WTC11 (cell line): Measurements from ENCODE around the gene KLHL28.

Experiments used
- CBFB ChIP-seq: sonication (generic); formaldehyde crosslinking; IDR thresholded peaks from 2 replicates; pipeline ENCODE4 v1.8.1; 2022; ENCODE audit warnings: mild to moderate bottlenecking, low read depth, missing genetic modification reagents
- ELF4 ChIP-seq: sonication (generic); formaldehyde crosslinking; IDR thresholded peaks from 2 replicates; pipeline ENCODE4 v1.8.1; 2022; ENCODE audit warnings: low read depth, mild to moderate bottlenecking, moderate library complexity, missing genetic modification reagents
- ESRRA ChIP-seq: sonication (generic); formaldehyde crosslinking; IDR thresholded peaks from 2 replicates; pipeline ENCODE4 v1.8.1; 2022; ENCODE audit warnings: mild to moderate bottlenecking, missing genetic modification reagents, borderline replicate concordance
- ETV6 ChIP-seq: sonication (generic); formaldehyde crosslinking; IDR thresholded peaks from 2 replicates; pipeline ENCODE4 v1.8.1; 2022; ENCODE audit warnings: mild to moderate bottlenecking, missing genetic modification reagents
- FOXJ3 ChIP-seq: sonication (generic); formaldehyde crosslinking; IDR thresholded peaks from 2 replicates; pipeline ENCODE4 v1.9.0; 2021; ENCODE audit warnings: missing genetic modification reagents, mild to moderate bottlenecking, borderline replicate concordance
- SMAD3 ChIP-seq: sonication (generic); formaldehyde crosslinking; IDR thresholded peaks from 2 replicates; pipeline ENCODE4 v1.8.0; 2022; ENCODE audit warnings: missing genetic modification reagents, mild to moderate bottlenecking, borderline replicate concordance
- ZNF232 ChIP-seq: sonication (generic); formaldehyde crosslinking; IDR thresholded peaks from 2 replicates; pipeline ENCODE4 v1.8.0; 2022; ENCODE audit warnings: mild to moderate bottlenecking, missing genetic modification reagents
- TF ChIP-seq, protein P1 (sequence below): fragments of 200-600 bp; IDR thresholded peaks from 2 replicates; pipeline ENCODE4 v1.8.0; 2022; ENCODE audit warnings: antibody characterized with exemption
- TF ChIP-seq, protein P2 (sequence below): sonication (generic); formaldehyde crosslinking; IDR thresholded peaks from 2 replicates; pipeline ENCODE4 v1.8.1; 2023; ENCODE audit warnings: mild to moderate bottlenecking, missing genetic modification reagents, moderate library complexity
- TF ChIP-seq, protein P3 (sequence below): sonication (generic); formaldehyde crosslinking; IDR thresholded peaks from 2 replicates; pipeline ENCODE4 v1.8.1; 2022; ENCODE audit warnings: low read depth, missing genetic modification reagents, borderline replicate concordance
- TF ChIP-seq, protein P4 (sequence below): sonication (generic); formaldehyde crosslinking; IDR thresholded peaks from 2 replicates; pipeline ENCODE4 v1.8.0; 2022; ENCODE audit warnings: mild to moderate bottlenecking, missing genetic modification reagents
- TF ChIP-seq, protein P5 (sequence below): sonication (generic); formaldehyde crosslinking; IDR thresholded peaks from 2 replicates; pipeline ENCODE4 v1.8.0; 2023; ENCODE audit warnings: mild to moderate bottlenecking, missing genetic modification reagents
- TF ChIP-seq, protein P6 (sequence below): sonication (generic); formaldehyde crosslinking; IDR thresholded peaks from 2 replicates; pipeline ENCODE4 v1.8.0; 2022; ENCODE audit warnings: mild to moderate bottlenecking, missing genetic modification reagents

DNA sequence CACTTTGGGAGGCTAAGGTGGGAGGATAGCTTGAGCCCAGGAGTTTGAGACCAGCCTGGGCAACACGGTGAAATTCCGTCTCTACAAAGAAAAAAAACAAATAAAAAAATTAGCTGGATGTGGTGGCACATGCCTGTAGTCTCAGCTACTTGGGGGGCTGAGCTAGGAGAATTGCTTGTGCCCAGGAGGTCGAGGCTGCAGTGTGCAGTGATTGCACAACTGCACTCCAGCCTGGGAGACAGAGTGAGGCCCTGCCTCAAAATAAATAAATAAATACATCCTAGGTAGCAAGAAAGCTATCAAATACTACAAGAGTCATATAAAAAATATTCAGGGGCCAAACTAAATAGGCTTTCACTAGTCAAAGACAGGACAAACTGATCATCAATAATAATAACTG, 6.2 kb downstream of the KLHL28 start:
- TF ChIP-seq, protein P1, sequence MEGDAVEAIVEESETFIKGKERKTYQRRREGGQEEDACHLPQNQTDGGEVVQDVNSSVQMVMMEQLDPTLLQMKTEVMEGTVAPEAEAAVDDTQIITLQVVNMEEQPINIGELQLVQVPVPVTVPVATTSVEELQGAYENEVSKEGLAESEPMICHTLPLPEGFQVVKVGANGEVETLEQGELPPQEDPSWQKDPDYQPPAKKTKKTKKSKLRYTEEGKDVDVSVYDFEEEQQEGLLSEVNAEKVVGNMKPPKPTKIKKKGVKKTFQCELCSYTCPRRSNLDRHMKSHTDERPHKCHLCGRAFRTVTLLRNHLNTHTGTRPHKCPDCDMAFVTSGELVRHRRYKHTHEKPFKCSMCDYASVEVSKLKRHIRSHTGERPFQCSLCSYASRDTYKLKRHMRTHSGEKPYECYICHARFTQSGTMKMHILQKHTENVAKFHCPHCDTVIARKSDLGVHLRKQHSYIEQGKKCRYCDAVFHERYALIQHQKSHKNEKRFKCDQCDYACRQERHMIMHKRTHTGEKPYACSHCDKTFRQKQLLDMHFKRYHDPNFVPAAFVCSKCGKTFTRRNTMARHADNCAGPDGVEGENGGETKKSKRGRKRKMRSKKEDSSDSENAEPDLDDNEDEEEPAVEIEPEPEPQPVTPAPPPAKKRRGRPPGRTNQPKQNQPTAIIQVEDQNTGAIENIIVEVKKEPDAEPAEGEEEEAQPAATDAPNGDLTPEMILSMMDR = no peak
- no peak for TF ChIP-seq ETV6 (CRISPR knock-in tag)
- TF ChIP-seq ZNF232 (CRISPR knock-in tag) = no peak
- TF ChIP-seq, protein P2, sequence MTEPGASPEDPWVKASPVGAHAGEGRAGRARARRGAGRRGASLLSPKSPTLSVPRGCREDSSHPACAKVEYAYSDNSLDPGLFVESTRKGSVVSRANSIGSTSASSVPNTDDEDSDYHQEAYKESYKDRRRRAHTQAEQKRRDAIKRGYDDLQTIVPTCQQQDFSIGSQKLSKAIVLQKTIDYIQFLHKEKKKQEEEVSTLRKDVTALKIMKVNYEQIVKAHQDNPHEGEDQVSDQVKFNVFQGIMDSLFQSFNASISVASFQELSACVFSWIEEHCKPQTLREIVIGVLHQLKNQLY = no peak
- TF ChIP-seq, protein P3, sequence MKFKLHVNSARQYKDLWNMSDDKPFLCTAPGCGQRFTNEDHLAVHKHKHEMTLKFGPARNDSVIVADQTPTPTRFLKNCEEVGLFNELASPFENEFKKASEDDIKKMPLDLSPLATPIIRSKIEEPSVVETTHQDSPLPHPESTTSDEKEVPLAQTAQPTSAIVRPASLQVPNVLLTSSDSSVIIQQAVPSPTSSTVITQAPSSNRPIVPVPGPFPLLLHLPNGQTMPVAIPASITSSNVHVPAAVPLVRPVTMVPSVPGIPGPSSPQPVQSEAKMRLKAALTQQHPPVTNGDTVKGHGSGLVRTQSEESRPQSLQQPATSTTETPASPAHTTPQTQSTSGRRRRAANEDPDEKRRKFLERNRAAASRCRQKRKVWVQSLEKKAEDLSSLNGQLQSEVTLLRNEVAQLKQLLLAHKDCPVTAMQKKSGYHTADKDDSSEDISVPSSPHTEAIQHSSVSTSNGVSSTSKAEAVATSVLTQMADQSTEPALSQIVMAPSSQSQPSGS = no peak
- TF ChIP-seq, protein P4, sequence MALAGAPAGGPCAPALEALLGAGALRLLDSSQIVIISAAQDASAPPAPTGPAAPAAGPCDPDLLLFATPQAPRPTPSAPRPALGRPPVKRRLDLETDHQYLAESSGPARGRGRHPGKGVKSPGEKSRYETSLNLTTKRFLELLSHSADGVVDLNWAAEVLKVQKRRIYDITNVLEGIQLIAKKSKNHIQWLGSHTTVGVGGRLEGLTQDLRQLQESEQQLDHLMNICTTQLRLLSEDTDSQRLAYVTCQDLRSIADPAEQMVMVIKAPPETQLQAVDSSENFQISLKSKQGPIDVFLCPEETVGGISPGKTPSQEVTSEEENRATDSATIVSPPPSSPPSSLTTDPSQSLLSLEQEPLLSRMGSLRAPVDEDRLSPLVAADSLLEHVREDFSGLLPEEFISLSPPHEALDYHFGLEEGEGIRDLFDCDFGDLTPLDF (CRISPR knock-in tag) = no peak
- TF ChIP-seq CBFB = no peak
- TF ChIP-seq FOXJ3 (CRISPR knock-in tag) = no peak
- no peak for TF ChIP-seq ESRRA (CRISPR knock-in tag)
- TF ChIP-seq, protein P5, sequence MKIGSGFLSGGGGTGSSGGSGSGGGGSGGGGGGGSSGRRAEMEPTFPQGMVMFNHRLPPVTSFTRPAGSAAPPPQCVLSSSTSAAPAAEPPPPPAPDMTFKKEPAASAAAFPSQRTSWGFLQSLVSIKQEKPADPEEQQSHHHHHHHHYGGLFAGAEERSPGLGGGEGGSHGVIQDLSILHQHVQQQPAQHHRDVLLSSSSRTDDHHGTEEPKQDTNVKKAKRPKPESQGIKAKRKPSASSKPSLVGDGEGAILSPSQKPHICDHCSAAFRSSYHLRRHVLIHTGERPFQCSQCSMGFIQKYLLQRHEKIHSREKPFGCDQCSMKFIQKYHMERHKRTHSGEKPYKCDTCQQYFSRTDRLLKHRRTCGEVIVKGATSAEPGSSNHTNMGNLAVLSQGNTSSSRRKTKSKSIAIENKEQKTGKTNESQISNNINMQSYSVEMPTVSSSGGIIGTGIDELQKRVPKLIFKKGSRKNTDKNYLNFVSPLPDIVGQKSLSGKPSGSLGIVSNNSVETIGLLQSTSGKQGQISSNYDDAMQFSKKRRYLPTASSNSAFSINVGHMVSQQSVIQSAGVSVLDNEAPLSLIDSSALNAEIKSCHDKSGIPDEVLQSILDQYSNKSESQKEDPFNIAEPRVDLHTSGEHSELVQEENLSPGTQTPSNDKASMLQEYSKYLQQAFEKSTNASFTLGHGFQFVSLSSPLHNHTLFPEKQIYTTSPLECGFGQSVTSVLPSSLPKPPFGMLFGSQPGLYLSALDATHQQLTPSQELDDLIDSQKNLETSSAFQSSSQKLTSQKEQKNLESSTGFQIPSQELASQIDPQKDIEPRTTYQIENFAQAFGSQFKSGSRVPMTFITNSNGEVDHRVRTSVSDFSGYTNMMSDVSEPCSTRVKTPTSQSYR = no peak
- TF ChIP-seq, protein P6, sequence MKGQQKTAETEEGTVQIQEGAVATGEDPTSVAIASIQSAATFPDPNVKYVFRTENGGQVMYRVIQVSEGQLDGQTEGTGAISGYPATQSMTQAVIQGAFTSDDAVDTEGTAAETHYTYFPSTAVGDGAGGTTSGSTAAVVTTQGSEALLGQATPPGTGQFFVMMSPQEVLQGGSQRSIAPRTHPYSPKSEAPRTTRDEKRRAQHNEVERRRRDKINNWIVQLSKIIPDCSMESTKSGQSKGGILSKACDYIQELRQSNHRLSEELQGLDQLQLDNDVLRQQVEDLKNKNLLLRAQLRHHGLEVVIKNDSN = no peak
- TF ChIP-seq SMAD3 (CRISPR knock-in tag) = no peak
- TF ChIP-seq ELF4 (CRISPR knock-in tag) = no peak
